Measurements from ENCODE around the gene C12orf56.
"Not testable (repeated sequence)": the region's sequence is repeated elsewhere in the genome, so short reads cannot be mapped to it uniquely, and the experiment has no call there.

Gene C12orf56

DNA sequence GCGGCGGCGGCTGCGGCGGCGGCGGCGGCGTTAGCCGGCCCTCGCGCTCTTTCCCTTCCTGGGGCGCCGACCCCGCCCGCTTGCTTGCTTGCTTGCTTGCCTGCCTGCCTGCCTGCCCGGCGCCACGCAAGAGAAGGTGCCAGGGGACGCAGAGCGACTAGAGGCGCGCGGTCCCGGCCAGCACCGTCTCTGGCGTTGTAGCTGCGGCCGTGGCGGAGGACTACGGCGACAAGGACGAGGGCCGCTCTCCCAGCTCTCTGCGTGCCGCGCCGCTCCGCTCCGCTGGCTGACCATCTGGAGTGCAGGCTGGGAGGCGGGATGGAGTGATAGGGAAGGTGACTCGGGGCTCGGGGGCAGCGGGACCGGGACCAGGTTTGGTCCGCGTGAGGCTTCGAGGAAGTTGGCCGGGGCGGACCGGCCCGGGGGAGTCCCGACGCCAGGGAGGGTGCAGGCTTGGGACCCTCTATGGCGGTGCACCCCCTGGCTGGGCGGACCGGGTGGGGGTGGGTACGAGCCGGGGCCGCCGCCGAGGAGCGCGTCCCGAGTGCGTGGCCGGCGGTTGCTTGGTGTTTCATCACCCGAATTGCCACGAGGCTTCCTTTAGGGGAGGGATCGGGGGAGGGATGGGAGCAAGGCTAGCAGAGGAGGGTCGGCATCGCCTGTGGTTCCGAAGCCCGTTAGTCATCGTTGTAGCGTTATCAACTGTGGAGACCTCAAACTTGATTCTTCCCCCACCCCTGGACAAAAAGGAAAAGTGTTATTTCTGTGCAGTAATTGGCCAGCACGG, 14.1 kb upstream of the C12orf56 start:
- peak overlapping the region; percentile 98 for H3K4me3 Mint-ChIP-seq
- H3K4me1 Mint-ChIP-seq (ENCODE audit: low read depth in 2 of 2): peaks cover 11 to 13% of the 10 kb centered on the region in 2 donors
- peak overlapping the region; percentile 96 for H3K27ac Mint-ChIP-seq
- DNase-seq (peak; percentile 7 to 14 (median 12)), ATAC-seq (replicated peaks) (peak; percentile 5)
- no peaks in the 10 kb centered on the region for H3K9me3 Mint-ChIP-seq
- peaks cover 24% of the 10 kb centered on the region for H3K36me3 Mint-ChIP-seq (ENCODE audit: insufficient read depth)
- no peaks in the 10 kb centered on the region for H3K27me3 Mint-ChIP-seq

DNA sequence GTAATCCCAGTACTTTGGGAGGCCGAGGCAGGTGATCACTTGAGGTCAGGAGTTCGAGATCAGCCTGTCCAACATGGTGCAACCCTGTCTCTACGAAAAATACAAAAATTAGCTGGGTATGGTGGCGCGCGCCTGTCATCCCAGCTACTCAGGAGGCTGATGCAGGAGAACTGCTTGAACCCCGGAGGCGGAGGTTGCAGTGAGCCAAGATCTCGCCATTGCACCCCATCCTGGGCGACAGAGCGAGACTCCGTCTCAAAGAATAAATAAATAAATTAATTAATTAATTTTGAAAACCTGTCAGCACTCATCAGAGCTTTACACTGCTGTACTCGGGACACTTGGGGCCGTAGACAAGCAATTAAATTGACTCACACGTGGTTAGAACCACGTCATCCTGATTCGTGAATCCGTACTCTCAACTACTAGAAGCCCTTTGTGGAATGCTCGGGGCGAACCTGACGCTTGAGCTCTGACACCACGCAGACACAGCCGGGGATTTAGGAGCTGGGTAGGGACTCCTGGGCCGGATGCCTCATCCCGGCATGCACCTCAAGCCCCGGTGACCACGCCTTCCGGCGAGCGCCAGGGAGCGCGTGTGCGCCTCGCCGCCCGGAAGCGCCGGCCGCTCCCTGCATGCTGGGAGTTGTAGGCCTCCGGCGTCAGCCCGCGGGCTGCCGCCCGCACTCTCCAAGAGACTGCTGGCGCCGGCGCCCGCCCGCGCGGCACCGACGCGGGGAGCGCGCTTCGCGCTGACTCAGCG, 13.3 kb upstream of the C12orf56 start, which contains the start of gene XPOT:
Gene XPOT, plus strand, starts transcription at position 686 of the 763 bp plus-strand sequence. CDS start 5,644 bp downstream, outside the sequence.
- ATAC-seq (replicated peaks): peak; percentile 88
- Mint-ChIP-seq H3K36me3 (ENCODE audit: insufficient read depth) (peaks cover 23% of the 10 kb centered on the region), H3K4me3 (peak within 1 kb of the TSS; percentile 98), H3K27ac (peak within 1 kb of the TSS; percentile 96), H3K9me3 (no peaks in the 10 kb centered on the region), H3K27me3 (no peaks in the 10 kb centered on the region), H3K4me1 (ENCODE audit: low read depth in 2 of 2) (peaks cover 11 to 13% of the 10 kb centered on the region in 2 donors)
- DNase-seq: peak; percentile 84 to 88 (median 86)

DNA sequence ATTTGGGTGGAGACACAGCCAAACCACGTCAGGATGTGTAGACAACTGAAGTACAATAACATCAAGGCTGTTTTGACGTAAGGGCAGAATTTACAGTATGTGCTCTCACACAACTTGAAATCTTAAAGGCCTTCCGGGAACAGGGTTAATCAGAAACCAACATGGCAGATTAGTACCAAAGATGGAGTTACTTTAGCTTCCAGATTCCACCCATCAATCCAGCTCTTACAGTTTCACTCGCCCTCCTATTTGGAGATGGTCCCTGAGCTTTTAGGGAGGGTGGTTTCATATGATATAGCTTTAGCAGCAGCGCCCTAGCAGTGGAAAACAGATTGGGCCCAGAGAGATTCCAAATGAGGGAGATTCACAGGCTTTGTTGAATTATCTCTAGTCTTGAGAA, 11.6 kb upstream of the C12orf56 start:
- Mint-ChIP-seq H3K4me3 (no peak overlapping the region), H3K4me1 (ENCODE audit: low read depth in 2 of 2) (peaks cover 11% of the 10 kb centered on the region in 2 donors), H3K9me3 (no peaks in the 10 kb centered on the region), H3K36me3 (ENCODE audit: insufficient read depth) (peaks cover 21% of the 10 kb centered on the region), H3K27me3 (no peaks in the 10 kb centered on the region), H3K27ac (peak overlapping the region; percentile 9 to 13)
- DNase-seq (no peak), ATAC-seq (replicated peaks) (no peak)

DNA sequence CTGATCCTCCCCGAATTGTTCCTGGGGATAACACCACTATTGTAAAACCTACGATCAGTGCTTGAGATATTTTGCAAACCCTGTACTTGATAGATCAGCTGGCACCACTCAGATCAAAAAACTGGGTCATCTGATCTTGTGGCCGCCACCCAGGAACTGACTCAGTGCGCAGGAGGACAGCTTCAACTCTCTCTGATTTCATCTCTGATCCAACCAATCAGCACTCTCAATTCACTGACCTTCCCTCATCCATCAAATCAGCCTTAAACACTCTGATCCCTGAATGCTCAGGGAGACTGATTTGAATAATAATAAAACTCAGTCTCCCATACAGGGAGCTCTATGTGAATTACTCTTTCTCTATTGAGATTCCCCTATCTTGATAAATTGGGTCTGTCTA, 9.5 kb upstream of the C12orf56 start:
- peaks cover 10% of the 10 kb centered on the region for H3K36me3 Mint-ChIP-seq (ENCODE audit: insufficient read depth)
- H3K4me1 Mint-ChIP-seq (ENCODE audit: low read depth in 2 of 2): peaks cover 3 to 11% of the 10 kb centered on the region in 2 donors
- no peaks in the 10 kb centered on the region for H3K9me3 Mint-ChIP-seq
- H3K4me3 Mint-ChIP-seq: peak overlapping the region; percentile 26 to 37
- no peaks in the 10 kb centered on the region for H3K27me3 Mint-ChIP-seq
- ATAC-seq (replicated peaks) (peak; percentile 6), DNase-seq (peak in 2 of 3 experiments; percentile 18 to 22)
- H3K27ac Mint-ChIP-seq: peak overlapping the region; percentile 42 to 50

DNA sequence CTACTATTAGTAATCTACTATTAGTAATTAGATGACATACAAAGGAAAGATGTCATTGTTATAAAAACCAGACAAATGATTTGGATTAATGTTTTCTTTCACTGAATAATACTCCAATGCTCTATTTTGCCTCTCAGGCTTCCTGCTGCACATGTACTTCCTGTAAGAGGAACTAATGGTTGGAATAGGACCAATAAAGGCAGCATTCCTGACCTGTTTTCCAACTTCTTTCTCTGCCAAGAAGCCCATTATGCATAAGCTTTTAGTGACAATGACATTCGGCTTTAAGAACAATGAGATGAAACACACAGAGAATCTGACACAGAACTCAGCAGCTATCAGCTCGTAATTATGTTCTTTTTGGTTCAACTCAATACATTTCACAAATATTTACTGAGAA, 5.2 kb upstream of the C12orf56 start:
- ATAC-seq (replicated peaks) (no peak), DNase-seq (no peak)
- Mint-ChIP-seq H3K36me3 (ENCODE audit: insufficient read depth) (peaks cover 3% of the 10 kb centered on the region), H3K9me3 (no peaks in the 10 kb centered on the region), H3K27ac (no peak overlapping the region), H3K4me3 (no peak overlapping the region), H3K27me3 (peaks cover 17% of the 10 kb centered on the region in 2 donors), H3K4me1 (ENCODE audit: low read depth in 2 of 2) (peaks cover 5 to 14% of the 10 kb centered on the region in 2 donors)

DNA sequence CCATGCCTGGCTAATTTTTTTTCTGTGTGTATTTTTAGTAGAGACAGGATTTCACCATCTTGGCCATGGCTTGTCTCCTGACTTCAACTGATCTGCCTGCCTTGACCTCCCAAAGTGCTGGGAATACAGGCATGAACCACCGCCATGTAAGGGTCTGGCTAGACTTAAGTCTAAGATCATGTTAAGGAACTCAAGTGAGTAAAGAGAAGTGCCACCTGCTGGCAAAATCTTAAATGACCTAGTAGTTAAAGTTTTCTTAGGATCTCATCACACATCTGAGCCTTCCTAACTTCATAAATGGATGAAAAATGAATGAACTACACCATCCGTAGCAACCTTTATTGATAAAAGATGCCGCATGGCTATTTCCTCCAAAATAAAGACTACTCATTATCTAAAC, 1.7 kb upstream of the C12orf56 start:
- H3K27me3 Mint-ChIP-seq: peaks cover 23 to 25% of the 10 kb centered on the region in 2 donors
- no peaks in the 10 kb centered on the region for H3K9me3 Mint-ChIP-seq
- no peak overlapping the region for H3K27ac Mint-ChIP-seq
- no peak overlapping the region for H3K4me3 Mint-ChIP-seq
- no peak for DNase-seq
- no peaks in the 10 kb centered on the region for H3K36me3 Mint-ChIP-seq (ENCODE audit: insufficient read depth)
- ATAC-seq (replicated peaks): no peak
- H3K4me1 Mint-ChIP-seq (ENCODE audit: low read depth in 2 of 2): peaks cover 6 to 7% of the 10 kb centered on the region in 2 donors

DNA sequence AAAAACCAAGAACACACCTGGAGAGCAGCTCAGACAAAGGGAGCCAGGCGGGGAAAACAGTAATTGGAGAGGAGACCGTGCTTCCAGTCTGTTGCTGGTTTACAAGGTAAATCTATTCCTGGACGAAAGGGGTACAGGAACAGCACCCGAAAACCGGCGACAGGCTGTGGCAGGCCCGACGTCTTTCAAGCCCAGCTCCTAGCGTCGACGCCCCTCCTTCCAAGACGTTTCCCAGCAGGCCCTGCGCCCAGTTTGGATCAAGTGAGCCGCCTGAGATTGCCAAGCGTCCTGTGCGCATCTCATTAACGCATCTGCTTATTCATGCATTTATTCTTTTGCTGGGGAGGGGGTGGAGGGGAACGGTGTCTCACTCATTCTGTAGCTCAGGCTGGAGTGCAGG, 1.4 kb downstream of the C12orf56 start:
- Mint-ChIP-seq H3K36me3 (ENCODE audit: insufficient read depth) (no peaks in the 10 kb centered on the region), H3K27me3 (peaks cover 23 to 38% of the 10 kb centered on the region in 2 donors), H3K9me3 (no peaks in the 10 kb centered on the region), H3K4me3 (no peak overlapping the region), H3K27ac (no peak overlapping the region), H3K4me1 (ENCODE audit: low read depth in 2 of 2) (peaks cover 6 to 13% of the 10 kb centered on the region in 2 donors)
- DNase-seq (no peak), ATAC-seq (replicated peaks) (no peak)

DNA sequence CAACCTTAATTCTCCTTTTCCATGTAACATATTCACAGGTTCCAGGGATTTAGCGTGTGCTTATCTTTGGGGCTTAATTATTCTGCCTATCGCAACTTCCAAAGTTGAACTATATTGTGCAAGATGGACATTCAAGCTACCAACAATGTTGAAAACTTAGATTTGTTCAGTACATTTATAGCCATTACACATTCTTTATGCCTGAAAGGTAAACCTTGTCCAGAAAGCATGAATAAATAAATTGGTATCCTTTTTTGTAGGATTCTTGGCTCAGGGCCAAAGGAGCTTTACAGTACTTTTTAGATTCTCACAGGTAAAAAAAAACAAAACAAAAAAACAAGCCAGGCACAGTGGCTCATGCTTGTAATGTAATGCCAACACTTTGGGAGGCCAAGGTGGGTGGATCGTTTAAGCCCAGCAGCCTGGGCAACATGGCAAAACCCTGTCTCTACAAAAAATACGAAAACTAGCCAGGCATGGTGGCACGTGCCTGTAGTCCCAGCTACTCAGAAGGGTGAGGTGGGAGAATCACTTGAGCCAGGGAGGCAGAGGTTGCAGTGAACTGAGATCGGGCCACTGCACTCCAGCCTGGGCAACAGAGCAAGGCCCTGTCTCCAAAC, 3.3 kb downstream of the C12orf56 start:
- no peak for ATAC-seq (replicated peaks)
- H3K4me1 Mint-ChIP-seq (ENCODE audit: low read depth in 2 of 2): peaks cover 6 to 13% of the 10 kb centered on the region in 2 donors
- peaks cover 21 to 36% of the 10 kb centered on the region in 2 donors for H3K27me3 Mint-ChIP-seq
- H3K4me3 Mint-ChIP-seq: no peak overlapping the region
- DNase-seq: no peak
- H3K9me3 Mint-ChIP-seq: no peaks in the 10 kb centered on the region
- H3K27ac Mint-ChIP-seq: no peak overlapping the region
- no peaks in the 10 kb centered on the region for H3K36me3 Mint-ChIP-seq (ENCODE audit: insufficient read depth)

DNA sequence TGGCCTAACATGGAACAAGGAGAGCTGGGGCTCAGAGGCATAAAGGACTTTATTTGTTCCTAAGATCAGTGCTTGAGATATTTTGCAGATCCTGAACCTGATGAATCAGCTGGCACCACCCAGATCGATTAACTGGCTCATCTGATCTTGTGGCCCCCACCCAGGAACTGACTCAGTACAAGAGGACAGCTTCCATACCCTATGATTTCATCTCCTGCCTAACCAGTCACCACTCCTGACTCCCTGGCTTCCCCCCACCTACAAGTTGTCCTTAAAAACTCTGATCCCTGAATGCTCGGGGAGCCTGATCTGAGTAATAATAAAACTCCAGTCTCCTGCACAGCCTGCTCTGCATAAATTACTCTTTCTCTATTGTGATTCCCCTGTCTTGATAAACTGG, 5.1 kb downstream of the C12orf56 start:
- H3K9me3 Mint-ChIP-seq: peaks cover 0 to 5% of the 10 kb centered on the region in 2 donors
- ATAC-seq (replicated peaks) (no peak), DNase-seq (no peak)
- no peaks in the 10 kb centered on the region for H3K36me3 Mint-ChIP-seq (ENCODE audit: insufficient read depth)
- no peak overlapping the region for H3K4me3 Mint-ChIP-seq
- peaks cover 4 to 25% of the 10 kb centered on the region in 2 donors for H3K27me3 Mint-ChIP-seq
- H3K27ac Mint-ChIP-seq: peak overlapping the region in 1 of 2 donors; percentile 36
- H3K4me1 Mint-ChIP-seq (ENCODE audit: low read depth in 2 of 2): peaks cover 0 to 6% of the 10 kb centered on the region in 2 donors

DNA sequence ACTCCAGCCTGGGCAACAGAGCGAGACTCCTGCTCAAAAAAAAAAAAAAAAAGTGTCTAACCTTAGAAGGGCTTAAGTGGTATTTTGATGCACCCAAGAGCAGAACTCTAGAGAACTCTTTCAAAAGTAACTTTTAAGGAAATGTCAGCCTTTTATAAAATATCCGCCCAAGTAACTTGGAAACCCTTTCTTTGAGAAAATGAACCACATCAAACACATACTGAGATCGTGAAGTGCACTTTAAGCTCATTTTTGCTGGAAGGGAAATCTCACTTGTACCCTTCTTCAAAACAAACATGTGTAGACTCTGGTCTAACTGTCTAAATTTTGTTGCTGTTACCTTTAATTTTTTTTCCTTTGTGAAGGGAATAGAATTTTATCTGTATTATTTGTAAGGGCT, 5.5 kb downstream of the C12orf56 start:
- H3K4me3 Mint-ChIP-seq: no peak overlapping the region
- ATAC-seq (replicated peaks) (no peak), DNase-seq (no peak)
- peak overlapping the region in 1 of 2 donors; percentile 36 for H3K27ac Mint-ChIP-seq
- H3K9me3 Mint-ChIP-seq: peaks cover 0 to 5% of the 10 kb centered on the region in 2 donors
- peaks cover 0 to 25% of the 10 kb centered on the region in 2 donors for H3K27me3 Mint-ChIP-seq
- no peaks in the 10 kb centered on the region for H3K36me3 Mint-ChIP-seq (ENCODE audit: insufficient read depth)
- peaks cover 0 to 6% of the 10 kb centered on the region in 2 donors for H3K4me1 Mint-ChIP-seq (ENCODE audit: low read depth in 2 of 2)

DNA sequence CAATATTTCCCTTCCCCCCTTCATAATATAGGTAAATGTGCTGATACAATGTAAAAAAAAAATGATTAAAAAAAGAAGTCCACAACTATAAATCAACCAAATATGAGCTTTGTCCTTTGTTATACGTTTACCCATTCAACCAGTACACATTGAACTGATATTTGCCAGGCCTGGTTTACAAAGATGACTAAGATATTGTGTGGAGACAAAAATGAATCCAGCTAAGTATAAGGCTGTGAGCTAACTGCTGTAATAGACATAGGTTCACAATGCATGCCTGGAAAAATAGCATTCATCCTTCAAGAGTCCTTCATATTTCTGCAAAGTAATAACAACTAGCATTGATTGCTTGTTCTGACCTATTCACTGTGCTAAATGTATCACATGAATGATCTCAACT, 6.9 kb downstream of the C12orf56 start:
- peaks cover 0 to 5% of the 10 kb centered on the region in 2 donors for H3K9me3 Mint-ChIP-seq
- H3K4me3 Mint-ChIP-seq: no peak overlapping the region
- peaks cover 3% of the 10 kb centered on the region for H3K36me3 Mint-ChIP-seq (ENCODE audit: insufficient read depth)
- peaks cover 0 to 20% of the 10 kb centered on the region in 2 donors for H3K27me3 Mint-ChIP-seq
- peaks cover 0 to 6% of the 10 kb centered on the region in 2 donors for H3K4me1 Mint-ChIP-seq (ENCODE audit: low read depth in 2 of 2)
- H3K27ac Mint-ChIP-seq: no peak overlapping the region
- no peak for DNase-seq
- no peak for ATAC-seq (replicated peaks)

DNA sequence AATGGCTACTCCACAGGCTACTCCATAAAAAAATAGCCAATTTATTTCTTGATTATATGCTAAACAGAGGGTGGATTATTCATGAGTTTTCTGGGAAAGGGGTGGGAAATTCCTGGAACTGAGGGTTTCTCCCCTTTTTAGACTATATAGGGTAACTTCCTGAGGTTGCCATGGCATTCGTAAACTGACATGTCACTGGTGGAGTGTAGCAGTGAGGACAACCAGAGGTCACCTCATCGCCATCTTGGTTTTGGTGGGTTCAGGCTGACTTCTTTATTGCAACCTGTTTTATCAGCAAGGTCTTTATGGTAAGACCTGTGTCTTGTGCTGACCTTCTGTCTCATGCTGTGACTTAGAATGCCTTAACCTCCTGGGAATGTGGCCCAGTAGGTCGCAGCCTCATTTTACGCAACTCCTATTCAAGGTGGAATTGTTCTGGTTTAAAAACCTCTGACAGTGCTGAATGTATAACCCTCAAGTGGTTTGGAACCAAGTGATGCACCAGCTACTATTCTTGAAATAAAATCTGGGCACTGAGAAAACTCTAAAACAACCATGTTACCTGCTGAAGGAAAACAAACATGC, 27.7 kb downstream of the C12orf56 start:
- H3K4me3 Mint-ChIP-seq: no peak overlapping the region
- H3K27me3 Mint-ChIP-seq: no peaks in the 10 kb centered on the region
- no peak overlapping the region for H3K27ac Mint-ChIP-seq
- H3K36me3 Mint-ChIP-seq (ENCODE audit: insufficient read depth): no peaks in the 10 kb centered on the region
- no peaks in the 10 kb centered on the region for H3K4me1 Mint-ChIP-seq (ENCODE audit: low read depth in 2 of 2)
- ATAC-seq (replicated peaks) (no peak), DNase-seq (no peak)
- no peaks in the 10 kb centered on the region for H3K9me3 Mint-ChIP-seq

DNA sequence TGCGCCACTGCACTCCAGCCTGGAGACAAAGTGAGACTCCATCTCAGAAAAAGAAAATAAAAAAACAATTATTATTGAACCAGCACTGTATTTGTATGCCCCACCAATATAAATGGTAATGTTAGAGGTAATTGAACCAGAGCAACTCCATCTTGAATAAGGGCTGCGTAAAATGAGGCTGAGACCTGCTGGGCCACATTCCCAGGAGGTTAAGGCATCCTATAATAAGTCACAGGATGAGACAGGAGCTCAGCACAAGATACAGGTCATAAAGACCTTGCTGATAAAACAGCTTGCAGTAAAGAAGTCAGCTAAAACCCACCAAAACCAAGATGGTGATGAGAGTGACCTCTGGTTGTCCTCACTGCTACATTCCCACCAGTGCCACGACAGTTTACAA, 29.4 kb downstream of the C12orf56 start:
- not testable (repeated sequence) for H3K27me3 Mint-ChIP-seq; H3K9me3 Mint-ChIP-seq; H3K27ac Mint-ChIP-seq; DNase-seq; H3K36me3 Mint-ChIP-seq (ENCODE audit: insufficient read depth); ATAC-seq (replicated peaks); H3K4me1 Mint-ChIP-seq (ENCODE audit: low read depth in 2 of 2); H3K4me3 Mint-ChIP-seq

Measured in effector memory CD8-positive, alpha-beta T cell (primary cell).